ENCODE data around the gene MICAL3. TPM values are rescaled to one million over a fixed set of nuclear protein-coding genes. Genes with fewer than 3 reads are reported as not detected.

Gene MICAL3
- total and polyA plus RNA-seq, 9 of the 15 experiments (the other 6 are each of a cell fraction or from before 2014, with no cell fraction given): 0.53 to 32.1 (median 12.3) TPM

DNA sequence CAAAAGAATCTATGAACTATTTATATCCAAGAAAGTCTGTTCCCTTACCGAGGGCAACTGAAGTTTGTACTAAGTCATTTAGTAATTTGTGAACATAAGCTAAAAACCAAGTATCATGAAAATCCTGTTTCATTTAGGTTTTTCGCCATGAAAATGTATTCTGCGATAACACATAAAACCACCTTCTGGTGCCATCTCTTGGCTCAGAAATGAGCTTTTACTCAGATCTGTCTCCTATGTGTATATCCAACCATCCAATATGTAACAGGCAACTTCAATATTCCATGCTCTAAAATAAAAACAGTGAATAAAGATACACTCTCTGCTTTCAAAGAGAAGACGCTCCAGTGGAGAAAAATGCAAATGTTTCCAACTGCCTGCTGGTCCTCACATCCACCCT lies 132.0 kb downstream of the MICAL3 start:
- no peak for DNase-seq (ENCODE audit: extremely low read depth in 1 of 4, low spot score in 3 of 4)
- Histone ChIP-seq H3K79me2 (ENCODE audit: control insufficient read depth, insufficient read depth, low read length) (no peaks in the 10 kb centered on the region), H2AFZ (ENCODE audit: low read depth, low read length) (no peak overlapping the region), H3K27me3 (ENCODE audit: control insufficient read depth in 2 of 2, insufficient read depth in 2 of 2, low read length in 2 of 2) (no peaks in the 10 kb centered on the region), H3K4me3 (no peak overlapping the region), H3K4me2 (ENCODE audit: insufficient read depth, low read length) (no peak overlapping the region), H3K27ac (ENCODE audit: extremely low read depth, low read depth, low read length) (no peak overlapping the region), H3K9me1 (ENCODE audit: control insufficient read depth, insufficient read depth, low read length) (no peaks in the 10 kb centered on the region), H4K20me1 (replicated peaks; ENCODE audit: control insufficient read depth, insufficient read depth, low read length) (0 out of 2 replicates have a peak, but pooled peaks cover 2% of the 10 kb centered on the region), H3K36me3 (ENCODE audit: control insufficient read depth, insufficient read depth, low read length) (peaks cover 59% of the 10 kb centered on the region), H3K9me3 (replicated peaks; ENCODE audit: control insufficient read depth, insufficient read depth, low read depth, low read length) (no peaks in the 10 kb centered on the region), H3K4me1 (replicated peaks in 1 of 2; ENCODE audit: control insufficient read depth in 2 of 2, insufficient read depth in 2 of 2, low read length in 2 of 2) (no peaks in the 10 kb centered on the region), H3K9ac (ENCODE audit: insufficient read depth in 1 of 2, low read depth in 2 of 2, low read length in 2 of 2) (no peak overlapping the region)
- ChIA-PET CTCF (ENCODE audit: low intra/inter-chr PET ratio) (interaction anchor here (1.1 to 3.4 kb wide), 2 partner anchors 63 to 334 kb away, joined by 3 to 21 read pairs; no protein-coding TSS in a partner anchor), POLR2A (interaction anchor here (0.9 to 2.1 kb wide), 5 partner anchors 11 to 184 kb away, joined by 4 to 5 read pairs (median 4); no protein-coding TSS in a partner anchor)
- intact Hi-C loops (cut with micrococcal nuclease) (loop anchor here (5.0 kb wide), 1 partner anchor 150 kb away; no protein-coding TSS in a partner anchor), in situ Hi-C loops (cut with MboI) (no loop called here)
- no peak for ATAC-seq
- no TSS peak for BruUV-seq (replicated peaks)
- FAIRE-seq: no peak
- WGBS (ENCODE audit: insufficient coverage, low coverage, missing lambda C conversion rate): 72% methylated on average over 4 of the region's 4 CpGs
- no peak for TF ChIP-seq PYGO2 (tag; IDR thresholded peaks at IDR 0.05)
- TF ChIP-seq, protein P1, sequence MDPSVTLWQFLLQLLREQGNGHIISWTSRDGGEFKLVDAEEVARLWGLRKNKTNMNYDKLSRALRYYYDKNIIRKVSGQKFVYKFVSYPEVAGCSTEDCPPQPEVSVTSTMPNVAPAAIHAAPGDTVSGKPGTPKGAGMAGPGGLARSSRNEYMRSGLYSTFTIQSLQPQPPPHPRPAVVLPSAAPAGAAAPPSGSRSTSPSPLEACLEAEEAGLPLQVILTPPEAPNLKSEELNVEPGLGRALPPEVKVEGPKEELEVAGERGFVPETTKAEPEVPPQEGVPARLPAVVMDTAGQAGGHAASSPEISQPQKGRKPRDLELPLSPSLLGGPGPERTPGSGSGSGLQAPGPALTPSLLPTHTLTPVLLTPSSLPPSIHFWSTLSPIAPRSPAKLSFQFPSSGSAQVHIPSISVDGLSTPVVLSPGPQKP (CRISPR knock-in tag; IDR thresholded peaks at IDR 0.05): no peak
- TF ChIP-seq PTRF (tag; IDR thresholded peaks at IDR 0.05): no peak
- no peak for TF ChIP-seq RNF2 (IDR thresholded peaks at IDR 0.05)
- TF ChIP-seq, protein P2, sequence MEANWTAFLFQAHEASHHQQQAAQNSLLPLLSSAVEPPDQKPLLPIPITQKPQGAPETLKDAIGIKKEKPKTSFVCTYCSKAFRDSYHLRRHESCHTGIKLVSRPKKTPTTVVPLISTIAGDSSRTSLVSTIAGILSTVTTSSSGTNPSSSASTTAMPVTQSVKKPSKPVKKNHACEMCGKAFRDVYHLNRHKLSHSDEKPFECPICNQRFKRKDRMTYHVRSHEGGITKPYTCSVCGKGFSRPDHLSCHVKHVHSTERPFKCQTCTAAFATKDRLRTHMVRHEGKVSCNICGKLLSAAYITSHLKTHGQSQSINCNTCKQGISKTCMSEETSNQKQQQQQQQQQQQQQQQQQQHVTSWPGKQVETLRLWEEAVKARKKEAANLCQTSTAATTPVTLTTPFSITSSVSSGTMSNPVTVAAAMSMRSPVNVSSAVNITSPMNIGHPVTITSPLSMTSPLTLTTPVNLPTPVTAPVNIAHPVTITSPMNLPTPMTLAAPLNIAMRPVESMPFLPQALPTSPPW (CRISPR knock-in tag; IDR thresholded peaks at IDR 0.05): no peak
- TF ChIP-seq, protein P3, sequence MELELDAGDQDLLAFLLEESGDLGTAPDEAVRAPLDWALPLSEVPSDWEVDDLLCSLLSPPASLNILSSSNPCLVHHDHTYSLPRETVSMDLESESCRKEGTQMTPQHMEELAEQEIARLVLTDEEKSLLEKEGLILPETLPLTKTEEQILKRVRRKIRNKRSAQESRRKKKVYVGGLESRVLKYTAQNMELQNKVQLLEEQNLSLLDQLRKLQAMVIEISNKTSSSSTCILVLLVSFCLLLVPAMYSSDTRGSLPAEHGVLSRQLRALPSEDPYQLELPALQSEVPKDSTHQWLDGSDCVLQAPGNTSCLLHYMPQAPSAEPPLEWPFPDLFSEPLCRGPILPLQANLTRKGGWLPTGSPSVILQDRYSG (tag; conservative IDR thresholded peaks at IDR 0.05; ENCODE audit: low read depth): no peak
- no peak for TF ChIP-seq ADNP (tag; IDR thresholded peaks at IDR 0.05)
- no peak for TF ChIP-seq ZNF436 (CRISPR knock-in tag; IDR thresholded peaks at IDR 0.05)
- TF ChIP-seq, protein P4, sequence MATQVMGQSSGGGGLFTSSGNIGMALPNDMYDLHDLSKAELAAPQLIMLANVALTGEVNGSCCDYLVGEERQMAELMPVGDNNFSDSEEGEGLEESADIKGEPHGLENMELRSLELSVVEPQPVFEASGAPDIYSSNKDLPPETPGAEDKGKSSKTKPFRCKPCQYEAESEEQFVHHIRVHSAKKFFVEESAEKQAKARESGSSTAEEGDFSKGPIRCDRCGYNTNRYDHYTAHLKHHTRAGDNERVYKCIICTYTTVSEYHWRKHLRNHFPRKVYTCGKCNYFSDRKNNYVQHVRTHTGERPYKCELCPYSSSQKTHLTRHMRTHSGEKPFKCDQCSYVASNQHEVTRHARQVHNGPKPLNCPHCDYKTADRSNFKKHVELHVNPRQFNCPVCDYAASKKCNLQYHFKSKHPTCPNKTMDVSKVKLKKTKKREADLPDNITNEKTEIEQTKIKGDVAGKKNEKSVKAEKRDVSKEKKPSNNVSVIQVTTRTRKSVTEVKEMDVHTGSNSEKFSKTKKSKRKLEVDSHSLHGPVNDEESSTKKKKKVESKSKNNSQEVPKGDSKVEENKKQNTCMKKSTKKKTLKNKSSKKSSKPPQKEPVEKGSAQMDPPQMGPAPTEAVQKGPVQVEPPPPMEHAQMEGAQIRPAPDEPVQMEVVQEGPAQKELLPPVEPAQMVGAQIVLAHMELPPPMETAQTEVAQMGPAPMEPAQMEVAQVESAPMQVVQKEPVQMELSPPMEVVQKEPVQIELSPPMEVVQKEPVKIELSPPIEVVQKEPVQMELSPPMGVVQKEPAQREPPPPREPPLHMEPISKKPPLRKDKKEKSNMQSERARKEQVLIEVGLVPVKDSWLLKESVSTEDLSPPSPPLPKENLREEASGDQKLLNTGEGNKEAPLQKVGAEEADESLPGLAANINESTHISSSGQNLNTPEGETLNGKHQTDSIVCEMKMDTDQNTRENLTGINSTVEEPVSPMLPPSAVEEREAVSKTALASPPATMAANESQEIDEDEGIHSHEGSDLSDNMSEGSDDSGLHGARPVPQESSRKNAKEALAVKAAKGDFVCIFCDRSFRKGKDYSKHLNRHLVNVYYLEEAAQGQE (IDR thresholded peaks at IDR 0.05; ENCODE audit: borderline replicate concordance): no peak
- TF ChIP-seq, protein P4 (CRISPR knock-in tag; IDR thresholded peaks at IDR 0.05; ENCODE audit: low read depth): no peak

All from K562 (cell line).